Duodenal mucosa (tissue), 2 donors: ENCODE results near the gene DNAH6.
"Not testable (repeated sequence)": the region's sequence is repeated elsewhere in the genome, so short reads cannot be mapped to it uniquely, and the experiment has no call there.

Source experiments
- H3K27ac ChIP-seq: one replicate; pipeline ENCODE4 v1.7.0; 2013; ENCODE audit warnings: low read depth, low read length
- H3K27me3 ChIP-seq, 2 donors: one replicate each; pipeline ENCODE4 v1.7.0; 2013; ENCODE audit warnings: low read length in 2 of 2, control low read depth in 1 of 2; ENCODE audit not compliant: insufficient read depth in 2 of 2, control insufficient read depth in 1 of 2
- H3K36me3 ChIP-seq, 2 donors: one replicate each; pipeline ENCODE4 v1.7.0; 2013; ENCODE audit warnings: low read length in 2 of 2, control low read depth in 1 of 2; ENCODE audit not compliant: insufficient read depth in 2 of 2, control insufficient read depth in 1 of 2
- H3K4me1 ChIP-seq, 2 donors: one replicate each; pipeline ENCODE4 v1.7.0; 2013; ENCODE audit warnings: low read length in 2 of 2, control low read depth in 1 of 2; ENCODE audit not compliant: insufficient read depth in 2 of 2, control insufficient read depth in 1 of 2
- H3K4me3 ChIP-seq, 2 donors: one replicate each; pipeline ENCODE4 v1.7.0; 2013; ENCODE audit warnings: low read length in 2 of 2, low read depth in 1 of 2
- H3K9ac ChIP-seq, 2 donors: one replicate each; pipeline ENCODE4 v1.7.0; 2013; ENCODE audit warnings: low read length in 2 of 2, low read depth in 1 of 2
- H3K9me3 ChIP-seq, 2 donors: one replicate each; pipeline ENCODE4 v1.7.0; 2013; ENCODE audit warnings: low read length in 2 of 2, control low read depth in 1 of 2; ENCODE audit not compliant: control insufficient read depth in 1 of 2

Gene DNAH6

GRCh38 chr2:84854850-84855249 is 338.6 kb downstream of the DNAH6 start:
- H3K36me3 ChIP-seq, result no peaks in the 10 kb centered on the region
- no peak overlapping the region for H3K9ac ChIP-seq
- no peaks in the 10 kb centered on the region for H3K27me3 ChIP-seq
- no peaks in the 10 kb centered on the region for H3K4me1 ChIP-seq
- H3K4me3 ChIP-seq, result no peak overlapping the region
- peaks cover 0 to 11% of the 10 kb centered on the region in 2 donors for H3K9me3 ChIP-seq
- no peak overlapping the region for H3K27ac ChIP-seq

GRCh38 chr2:84855731-84856130 is 339.4 kb downstream of the DNAH6 start:
- H3K4me3 ChIP-seq, result no peak overlapping the region
- H3K9ac ChIP-seq, result no peak overlapping the region
- no peaks in the 10 kb centered on the region for H3K36me3 ChIP-seq

GRCh38 chr2:84856787-84857186 is 340.5 kb downstream of the DNAH6 start:
- Histone ChIP-seq H3K9ac (no peak overlapping the region), H3K27me3 (no peaks in the 10 kb centered on the region), H3K36me3 (no peaks in the 10 kb centered on the region), H3K9me3 (peaks cover 0 to 11% of the 10 kb centered on the region in 2 donors), H3K4me1 (no peaks in the 10 kb centered on the region), H3K27ac (no peak overlapping the region), H3K4me3 (no peak overlapping the region)

More at GRCh38 chr2:84855731-84856130, 339.4 kb downstream of the DNAH6 start:
- Histone ChIP-seq H3K4me1 (no peaks in the 10 kb centered on the region), H3K27me3 (no peaks in the 10 kb centered on the region), H3K27ac (no peak overlapping the region), H3K9me3 (peaks cover 0 to 11% of the 10 kb centered on the region in 2 donors)

- H3K4me3 ChIP-seq, result no peak overlapping the region
These were observed 341.3 kb downstream of the DNAH6 start for GRCh38 chr2:84857566-84857965.

GRCh38 chr2:84858123-84858522 is 341.8 kb downstream of the DNAH6 start:
- H3K27ac ChIP-seq, result no peak overlapping the region
- H3K9ac ChIP-seq, result no peak overlapping the region
- H3K27me3 ChIP-seq, result no peaks in the 10 kb centered on the region
- H3K4me1 ChIP-seq, result no peaks in the 10 kb centered on the region
- no peaks in the 10 kb centered on the region for H3K36me3 ChIP-seq
- H3K4me3 ChIP-seq, result no peak overlapping the region
- peaks cover 0 to 4% of the 10 kb centered on the region in 2 donors for H3K9me3 ChIP-seq

More at GRCh38 chr2:84857566-84857965, 341.3 kb downstream of the DNAH6 start:
- H3K27me3 ChIP-seq, result no peaks in the 10 kb centered on the region
- H3K27ac ChIP-seq, result no peak overlapping the region
- H3K4me1 ChIP-seq, result no peaks in the 10 kb centered on the region
- H3K36me3 ChIP-seq, result no peaks in the 10 kb centered on the region
- no peak overlapping the region for H3K9ac ChIP-seq
- peaks cover 0 to 9% of the 10 kb centered on the region in 2 donors for H3K9me3 ChIP-seq

- no peak overlapping the region for H3K4me3 ChIP-seq
- no peaks in the 10 kb centered on the region for H3K4me1 ChIP-seq
- no peaks in the 10 kb centered on the region for H3K9me3 ChIP-seq
- no peak overlapping the region for H3K27ac ChIP-seq
- no peaks in the 10 kb centered on the region for H3K27me3 ChIP-seq
- no peaks in the 10 kb centered on the region for H3K36me3 ChIP-seq
- H3K9ac ChIP-seq, result no peak overlapping the region
These were observed 342.6 kb downstream of the DNAH6 start for GRCh38 chr2:84858937-84859336.

- Histone ChIP-seq H3K36me3 (no peaks in the 10 kb centered on the region), H3K27ac (no peak overlapping the region), H3K9me3 (no peaks in the 10 kb centered on the region), H3K4me3 (no peak overlapping the region), H3K27me3 (no peaks in the 10 kb centered on the region), H3K9ac (no peak overlapping the region), H3K4me1 (no peaks in the 10 kb centered on the region)
These were observed 345.2 kb downstream of the DNAH6 start for GRCh38 chr2:84861539-84861938.

GRCh38 chr2:84862006-84862405 is 345.7 kb downstream of the DNAH6 start:
- Histone ChIP-seq H3K27ac (no peak overlapping the region), H3K4me3 (no peak overlapping the region), H3K36me3 (no peaks in the 10 kb centered on the region), H3K9me3 (no peaks in the 10 kb centered on the region), H3K9ac (no peak overlapping the region), H3K4me1 (no peaks in the 10 kb centered on the region), H3K27me3 (no peaks in the 10 kb centered on the region)

GRCh38 chr2:84865181-84865783 is 349.0 kb downstream of the DNAH6 start:
- H3K4me3 ChIP-seq, result no peak overlapping the region
- no peak overlapping the region for H3K9ac ChIP-seq
- no peaks in the 10 kb centered on the region for H3K4me1 ChIP-seq
- H3K36me3 ChIP-seq, result no peaks in the 10 kb centered on the region
- no peaks in the 10 kb centered on the region for H3K9me3 ChIP-seq
- no peaks in the 10 kb centered on the region for H3K27me3 ChIP-seq
- H3K27ac ChIP-seq, result no peak overlapping the region

- no peaks in the 10 kb centered on the region for H3K4me1 ChIP-seq
- H3K9ac ChIP-seq, result no peak overlapping the region
- no peak overlapping the region for H3K4me3 ChIP-seq
- H3K9me3 ChIP-seq, result no peaks in the 10 kb centered on the region
- no peaks in the 10 kb centered on the region for H3K36me3 ChIP-seq
- H3K27ac ChIP-seq, result no peak overlapping the region
- H3K27me3 ChIP-seq, result no peaks in the 10 kb centered on the region
These were observed 349.8 kb downstream of the DNAH6 start for GRCh38 chr2:84866122-84866521.

GRCh38 chr2:84868327-84868726 is 352.0 kb downstream of the DNAH6 start:
- H3K27ac ChIP-seq, H3K9me3 ChIP-seq, H3K4me3 ChIP-seq: not testable (repeated sequence)

More at GRCh38 chr2:84868327-84868726, 352.0 kb downstream of the DNAH6 start:
- H3K9ac ChIP-seq, H3K27me3 ChIP-seq, H3K36me3 ChIP-seq, H3K4me1 ChIP-seq: not testable (repeated sequence)
